ENCODE measurements around the gene HTR2C. TPM values are rescaled to one million over a fixed set of nuclear protein-coding genes. Genes with fewer than 3 reads are reported as not detected.

HTR2C gene
- total and polyA plus RNA-seq, 10 of the 15 experiments (the other 5 are each of a cell fraction or from before 2014, with no cell fraction given): 0.03 TPM; not detected in 9

DNA sequence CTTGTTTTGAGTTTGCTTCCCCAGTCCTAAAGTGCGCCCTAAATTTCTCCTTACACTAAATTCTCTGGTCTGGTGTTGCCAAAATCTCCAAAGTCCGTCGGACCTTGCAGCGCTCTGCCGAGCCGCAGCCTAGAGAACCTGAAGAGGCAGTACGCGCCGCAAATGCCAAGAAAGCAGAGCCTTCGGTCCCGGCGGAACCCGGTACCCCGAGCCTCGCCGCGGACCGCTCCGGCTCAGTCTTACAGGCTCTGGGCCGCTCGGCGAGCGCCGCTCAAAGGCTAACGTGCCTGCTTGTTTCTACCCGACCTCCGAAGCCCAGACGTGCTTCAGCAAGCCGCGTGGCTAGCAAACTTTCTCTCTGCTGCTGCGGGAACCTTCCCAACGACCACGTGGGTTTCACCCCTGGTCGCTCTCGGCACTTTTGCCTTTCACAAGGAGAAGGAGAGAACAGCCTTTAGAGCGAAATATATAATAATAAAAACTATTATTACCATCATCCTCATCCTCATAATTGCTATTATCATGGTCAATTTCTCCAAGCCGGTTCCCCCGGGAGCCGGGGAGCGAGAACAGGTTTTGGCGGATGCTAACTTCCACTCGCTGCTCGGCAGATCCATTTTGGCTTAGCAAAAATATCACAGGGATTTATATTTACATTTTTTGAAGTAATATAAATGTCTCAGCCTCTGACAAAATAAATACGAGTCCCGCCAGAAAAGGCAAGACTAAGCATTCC, 2.2 kb upstream of the HTR2C start:
- TF ChIP-seq BHLHE40 (IDR thresholded peaks at IDR 0.05; ENCODE audit: borderline replicate concordance in 1 of 2, low read depth in 2 of 2, low read length in 1 of 2) (no peak), PAX8 (IDR thresholded peaks at IDR 0.05) (no peak)
- TF ChIP-seq, protein P1, sequence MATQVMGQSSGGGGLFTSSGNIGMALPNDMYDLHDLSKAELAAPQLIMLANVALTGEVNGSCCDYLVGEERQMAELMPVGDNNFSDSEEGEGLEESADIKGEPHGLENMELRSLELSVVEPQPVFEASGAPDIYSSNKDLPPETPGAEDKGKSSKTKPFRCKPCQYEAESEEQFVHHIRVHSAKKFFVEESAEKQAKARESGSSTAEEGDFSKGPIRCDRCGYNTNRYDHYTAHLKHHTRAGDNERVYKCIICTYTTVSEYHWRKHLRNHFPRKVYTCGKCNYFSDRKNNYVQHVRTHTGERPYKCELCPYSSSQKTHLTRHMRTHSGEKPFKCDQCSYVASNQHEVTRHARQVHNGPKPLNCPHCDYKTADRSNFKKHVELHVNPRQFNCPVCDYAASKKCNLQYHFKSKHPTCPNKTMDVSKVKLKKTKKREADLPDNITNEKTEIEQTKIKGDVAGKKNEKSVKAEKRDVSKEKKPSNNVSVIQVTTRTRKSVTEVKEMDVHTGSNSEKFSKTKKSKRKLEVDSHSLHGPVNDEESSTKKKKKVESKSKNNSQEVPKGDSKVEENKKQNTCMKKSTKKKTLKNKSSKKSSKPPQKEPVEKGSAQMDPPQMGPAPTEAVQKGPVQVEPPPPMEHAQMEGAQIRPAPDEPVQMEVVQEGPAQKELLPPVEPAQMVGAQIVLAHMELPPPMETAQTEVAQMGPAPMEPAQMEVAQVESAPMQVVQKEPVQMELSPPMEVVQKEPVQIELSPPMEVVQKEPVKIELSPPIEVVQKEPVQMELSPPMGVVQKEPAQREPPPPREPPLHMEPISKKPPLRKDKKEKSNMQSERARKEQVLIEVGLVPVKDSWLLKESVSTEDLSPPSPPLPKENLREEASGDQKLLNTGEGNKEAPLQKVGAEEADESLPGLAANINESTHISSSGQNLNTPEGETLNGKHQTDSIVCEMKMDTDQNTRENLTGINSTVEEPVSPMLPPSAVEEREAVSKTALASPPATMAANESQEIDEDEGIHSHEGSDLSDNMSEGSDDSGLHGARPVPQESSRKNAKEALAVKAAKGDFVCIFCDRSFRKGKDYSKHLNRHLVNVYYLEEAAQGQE (IDR thresholded peaks at IDR 0.05; ENCODE audit: low read depth, low read length): no peak
- TF ChIP-seq, protein P2, sequence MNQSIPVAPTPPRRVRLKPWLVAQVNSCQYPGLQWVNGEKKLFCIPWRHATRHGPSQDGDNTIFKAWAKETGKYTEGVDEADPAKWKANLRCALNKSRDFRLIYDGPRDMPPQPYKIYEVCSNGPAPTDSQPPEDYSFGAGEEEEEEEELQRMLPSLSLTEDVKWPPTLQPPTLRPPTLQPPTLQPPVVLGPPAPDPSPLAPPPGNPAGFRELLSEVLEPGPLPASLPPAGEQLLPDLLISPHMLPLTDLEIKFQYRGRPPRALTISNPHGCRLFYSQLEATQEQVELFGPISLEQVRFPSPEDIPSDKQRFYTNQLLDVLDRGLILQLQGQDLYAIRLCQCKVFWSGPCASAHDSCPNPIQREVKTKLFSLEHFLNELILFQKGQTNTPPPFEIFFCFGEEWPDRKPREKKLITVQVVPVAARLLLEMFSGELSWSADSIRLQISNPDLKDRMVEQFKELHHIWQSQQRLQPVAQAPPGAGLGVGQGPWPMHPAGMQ (IDR thresholded peaks at IDR 0.05; ENCODE audit: borderline replicate concordance): no peak
- Histone ChIP-seq H2AFZ (ENCODE audit: control insufficient read depth, low read depth, low read length) (no peak overlapping the region), H3K4me2 (ENCODE audit: control insufficient read depth, insufficient read depth) (no peak overlapping the region), H4K20me1 (ENCODE audit: control insufficient read depth, insufficient read depth) (no peaks in the 10 kb centered on the region), H3K9ac (ENCODE audit: control insufficient read depth, insufficient read depth, low read length) (no peak overlapping the region), H3K27me3 (replicated peaks in 1 of 2; ENCODE audit: control insufficient read depth in 2 of 2, insufficient read depth in 2 of 2, low read length in 1 of 2) (peaks cover 0 to 2% of the 10 kb centered on the region in 2 experiments; a peak in 3 of 4 replicates), H3K79me2 (ENCODE audit: control insufficient read depth, insufficient read depth, low read length) (no peaks in the 10 kb centered on the region), H3K4me1 (ENCODE audit: control insufficient read depth, insufficient read depth, low read length) (no peaks in the 10 kb centered on the region), H3K9me3 (replicated peaks; ENCODE audit: control insufficient read depth, insufficient read depth, low read length) (no peaks in the 10 kb centered on the region; the same call in 2 of the 3 replicates), H3K36me3 (ENCODE audit: control insufficient read depth in 2 of 2, insufficient read depth in 2 of 2, low read length in 1 of 2) (no peaks in the 10 kb centered on the region), H3K27ac (ENCODE audit: control insufficient read depth, insufficient read depth) (no peak overlapping the region), H3K4me3 (no peak overlapping the region)
- ChIA-PET RAD21 (ENCODE audit: unreplicated experiment) (no interaction called here), SMC1A (ENCODE audit: uncharacterized antibody, unreplicated experiment) (no interaction called here), CTCF (no interaction called here), POLR2A (no interaction called here)
- intact Hi-C loops (cut with micrococcal nuclease; ENCODE audit: unreplicated experiment) (no loop called here), in situ Hi-C loops (cut with MboI) (no loop called here)
- ATAC-seq (no peak), FAIRE-seq (no peak), DNase-seq (ENCODE audit: low read depth, low spot score) (no peak)
- BruUV-seq (replicated peaks): no TSS peak
- WGBS (ENCODE audit: insufficient coverage, insufficient replicate concordance, low lambda C conversion rate, missing lambda C conversion rate): 60% methylated on average over 45 of the region's 45 CpGs

All from GM12878 (cell line).